ENCODE results near the gene SEPTIN3.
"Not testable (repeated sequence)": the region's sequence is repeated elsewhere in the genome, so short reads cannot be mapped to it uniquely, and the experiment has no call there.

The SEPTIN3 gene

GRCh38 chr22:41940832-41941765 is 28.1 kb upstream of the SEPTIN3 start:
- peak; percentile 67 for DNase-seq

- DNase-seq = no peak
Observed at GRCh38 chr22:41943661-41944209, 25.5 kb upstream of the SEPTIN3 start.

DNA sequence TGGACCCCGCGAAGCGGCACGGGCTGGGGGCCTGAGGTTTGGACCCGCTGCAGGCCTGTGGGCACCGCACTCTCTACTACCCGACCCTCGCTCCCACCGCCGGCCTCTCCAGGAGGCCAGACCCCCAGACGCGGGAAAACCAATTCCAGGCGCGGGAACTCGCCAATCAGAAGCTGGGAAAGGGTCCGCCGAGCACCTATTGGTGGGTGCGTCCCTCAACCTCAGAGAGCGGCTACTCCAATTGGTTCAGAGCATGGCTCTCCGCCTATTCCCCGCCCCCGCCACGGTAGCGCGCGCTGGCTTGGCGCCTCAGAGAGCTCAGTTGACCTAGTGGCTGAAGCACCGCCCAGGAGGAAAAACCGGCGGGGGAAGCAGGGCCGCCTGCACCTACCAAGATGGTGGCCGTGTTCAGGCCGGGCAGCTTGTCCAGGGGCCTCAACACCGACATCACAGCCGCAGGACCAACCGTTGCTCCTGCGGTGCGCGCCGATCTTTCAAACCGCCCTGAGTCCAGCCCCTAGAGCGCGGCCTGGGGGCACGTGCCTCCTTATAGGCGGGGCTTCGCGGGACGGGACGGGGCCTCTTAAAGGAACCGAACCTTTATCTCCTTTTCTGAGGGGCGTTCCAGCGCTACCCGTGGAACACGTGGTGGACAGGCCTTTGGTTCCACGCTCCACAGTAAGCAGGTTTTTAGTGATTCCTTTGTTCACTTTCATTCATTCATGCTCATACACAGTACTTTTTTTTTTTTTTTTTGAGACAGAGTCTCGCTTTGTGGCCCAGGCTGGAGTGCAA is 22.4 kb upstream of the SEPTIN3 start, which contains the start of gene CENPM:
Gene CENPM (minus strand): TSS at position 524 of the 795 bp plus-strand sequence. CDS start 76 bp downstream, at position 448.
- DNase-seq = peak; percentile 99

DNA sequence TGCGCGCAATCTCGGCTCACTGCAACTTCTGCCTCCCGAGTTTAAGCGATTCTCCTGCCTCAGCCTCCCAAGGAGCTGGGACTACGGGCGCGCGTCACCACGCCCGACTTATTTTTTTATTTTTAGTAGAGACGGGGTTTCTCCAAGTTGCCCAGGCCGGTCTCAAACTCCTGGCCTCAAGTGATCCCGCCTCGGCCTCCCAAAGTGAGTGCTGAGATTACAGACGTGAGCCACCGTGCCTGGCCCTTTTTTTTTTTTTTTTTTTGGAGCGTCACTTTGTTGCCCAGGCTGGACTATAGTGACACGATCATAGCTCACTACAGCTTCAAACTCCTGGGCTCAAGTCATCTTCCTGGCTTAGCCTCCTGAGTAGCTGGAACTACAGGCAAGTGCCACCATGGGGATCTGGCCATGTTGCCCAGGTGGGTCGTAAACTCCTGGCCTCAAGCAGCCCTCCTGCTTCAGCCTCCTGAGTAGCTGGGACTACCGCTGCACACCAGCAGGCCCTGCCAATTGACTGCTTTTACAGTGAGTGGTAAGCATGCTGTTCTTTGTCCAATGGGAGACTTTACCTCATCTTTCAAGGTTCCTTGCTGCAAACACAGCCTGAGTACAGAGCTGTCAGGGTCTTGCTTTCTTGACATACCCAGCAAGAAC is 21.7 kb upstream of the SEPTIN3 start:
- no peak for DNase-seq

DNA sequence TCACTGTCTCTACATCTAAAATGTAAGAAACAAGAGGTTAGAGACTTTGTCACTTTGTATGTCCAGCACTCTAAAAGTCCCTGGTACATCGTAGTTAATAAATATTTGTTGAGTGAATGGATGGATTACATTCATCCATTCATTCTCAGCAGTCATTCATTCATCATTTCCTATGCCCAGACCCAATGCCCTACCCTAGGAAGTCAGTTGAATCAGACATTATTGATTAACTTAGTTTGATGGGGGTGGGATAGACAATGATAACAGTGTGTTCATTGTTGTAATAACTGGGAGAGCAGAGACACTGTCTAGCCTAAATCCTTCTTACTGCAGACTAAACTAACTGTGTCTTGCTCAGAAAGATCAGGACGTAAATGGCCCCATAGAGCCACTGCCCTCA is 21.1 kb upstream of the SEPTIN3 start:
- no peak for DNase-seq

- not testable (repeated sequence) for DNase-seq
Observed at GRCh38 chr22:41948928-41949296, 20.3 kb upstream of the SEPTIN3 start.

DNA sequence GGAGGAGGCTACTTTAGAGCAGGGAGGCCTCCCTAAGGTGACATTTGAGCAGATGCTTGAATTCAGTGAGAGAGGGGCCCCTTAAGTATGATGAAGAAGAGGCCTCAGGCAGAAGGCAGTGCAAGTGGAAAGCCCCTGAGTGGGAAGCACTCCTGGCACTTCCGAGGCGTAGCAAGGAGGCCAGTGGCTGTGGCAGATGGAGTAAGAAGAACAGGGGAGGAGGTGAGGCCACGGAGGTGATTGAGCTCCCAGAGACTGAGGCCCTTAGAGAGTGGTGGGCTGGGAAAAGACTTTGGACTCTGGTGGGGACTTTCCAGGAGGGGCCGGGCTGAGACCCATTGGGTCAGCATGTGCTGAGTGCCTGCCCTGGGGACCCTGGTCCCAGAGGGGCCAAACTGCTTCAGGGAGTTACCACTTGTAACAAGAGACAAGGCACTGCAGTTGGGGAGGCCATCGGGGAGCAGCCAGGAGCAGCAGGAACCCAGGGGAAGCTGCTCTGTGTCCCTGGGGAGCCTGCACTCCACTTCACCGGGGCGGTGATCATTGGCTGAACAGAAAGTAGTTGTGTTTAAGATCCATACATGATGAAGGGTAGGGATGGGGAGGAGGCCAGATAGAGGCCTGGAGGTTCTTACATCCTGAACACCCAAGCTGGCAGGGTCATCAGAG is 19.8 kb upstream of the SEPTIN3 start:
- DNase-seq = no peak

- DNase-seq = no peak
Observed at GRCh38 chr22:41951898-41952474, 17.3 kb upstream of the SEPTIN3 start, which contains the start of gene SMIM45. Gene SMIM45, plus strand, starts transcription at chr22:41952150.

DNA sequence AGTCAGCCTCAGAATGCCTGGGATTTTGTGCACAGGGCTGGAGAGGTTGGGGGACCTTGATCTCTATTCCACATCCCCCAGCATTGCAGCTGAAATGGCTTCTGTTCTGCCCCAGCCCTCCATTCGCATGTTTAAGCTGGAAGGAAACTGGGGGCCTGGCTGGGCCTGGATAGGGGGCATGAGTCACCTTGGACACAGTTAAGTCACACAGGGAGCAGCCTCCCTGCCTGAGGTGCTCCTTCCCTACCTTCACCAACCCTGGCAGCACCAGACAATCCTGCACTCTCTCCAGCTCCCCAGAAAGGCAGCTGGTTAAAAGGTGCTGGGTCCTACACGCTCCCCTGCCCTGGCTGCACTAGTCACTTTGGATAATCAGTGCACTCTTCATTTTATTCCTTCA is 16.5 kb upstream of the SEPTIN3 start:
- no peak for DNase-seq

DNA sequence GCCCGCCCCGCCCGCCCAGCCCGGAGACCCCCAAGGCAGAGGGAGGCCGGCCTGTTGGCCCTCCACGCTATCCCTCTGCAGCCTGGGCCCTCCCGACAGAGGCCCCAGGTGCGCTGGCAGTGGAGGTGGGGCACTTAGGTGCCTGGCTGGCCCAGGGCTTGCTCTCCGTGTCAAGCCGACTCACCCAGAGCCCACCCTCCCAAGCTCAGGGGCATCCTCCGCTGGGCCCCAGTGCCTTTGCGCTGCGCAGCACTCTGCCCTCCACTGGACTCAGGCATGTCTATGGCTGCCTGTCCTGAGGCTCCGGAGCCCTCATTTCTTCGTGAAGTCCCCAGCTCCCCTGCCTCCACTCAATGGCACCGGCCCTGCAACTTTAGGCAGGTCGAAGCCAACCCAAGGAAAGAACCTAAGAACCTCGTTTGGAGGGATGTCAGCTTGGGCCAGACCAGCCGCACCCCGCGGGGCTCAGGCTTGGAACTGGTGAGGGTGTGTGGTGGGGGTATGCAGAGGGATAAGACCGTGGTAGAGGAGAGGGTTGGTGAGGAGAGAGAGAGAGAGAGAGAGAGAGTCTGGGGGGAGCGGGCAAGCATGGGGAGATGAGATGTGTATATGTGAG is 11.2 kb upstream of the SEPTIN3 start:
- DNase-seq = no peak

DNA sequence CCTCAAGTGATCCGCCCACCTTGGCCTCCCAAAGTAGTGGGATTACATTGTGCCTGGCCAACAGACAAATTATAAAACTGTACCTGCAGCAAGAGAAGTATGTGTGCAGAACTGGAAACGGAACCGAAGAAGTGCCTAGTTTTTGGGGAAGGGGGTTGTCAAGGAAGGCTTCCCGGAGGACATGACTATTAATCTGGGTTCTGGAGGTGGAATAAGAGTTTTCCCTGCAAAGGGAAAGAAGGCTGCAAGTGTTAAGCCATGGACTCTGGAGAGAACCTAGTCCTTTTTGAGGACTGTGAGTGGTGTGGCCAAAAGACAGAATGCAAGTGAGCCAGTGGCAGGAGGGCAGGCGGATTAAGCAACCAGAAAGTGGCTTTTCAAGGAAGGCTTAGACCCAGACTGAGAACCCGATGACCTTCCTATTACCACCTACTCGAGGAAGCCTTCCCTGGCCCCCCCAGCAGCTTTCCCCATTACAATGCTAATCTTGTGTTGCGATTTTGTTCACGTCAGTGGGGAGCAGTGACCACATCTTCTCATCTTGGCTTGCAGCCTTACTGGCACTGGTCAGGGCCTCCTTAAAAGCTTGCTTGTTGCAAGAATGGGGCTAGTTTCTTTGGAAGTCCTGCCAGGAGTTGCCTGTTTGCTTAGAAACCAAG is 5.7 kb upstream of the SEPTIN3 start:
- DNase-seq = no peak

DNA sequence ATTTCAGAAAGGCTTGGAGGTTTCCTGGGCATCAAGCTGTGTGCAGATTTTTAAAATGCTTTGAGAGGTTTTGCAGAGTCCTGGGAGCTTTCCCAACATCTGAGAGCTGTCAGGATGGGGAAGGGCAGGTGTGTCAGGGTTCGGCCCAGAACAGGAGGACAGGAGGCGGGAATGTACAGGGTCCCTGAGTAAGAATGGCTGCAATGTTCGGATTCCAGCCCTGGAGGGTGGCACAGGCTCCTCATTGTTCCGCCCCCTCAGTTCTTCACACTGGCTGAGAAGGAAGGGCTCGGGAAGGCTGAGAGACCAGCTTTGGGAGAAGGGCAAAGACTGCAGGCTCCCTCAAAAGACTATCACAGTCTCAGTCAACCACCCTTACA is 5.1 kb upstream of the SEPTIN3 start:
- no peak for DNase-seq

DNA sequence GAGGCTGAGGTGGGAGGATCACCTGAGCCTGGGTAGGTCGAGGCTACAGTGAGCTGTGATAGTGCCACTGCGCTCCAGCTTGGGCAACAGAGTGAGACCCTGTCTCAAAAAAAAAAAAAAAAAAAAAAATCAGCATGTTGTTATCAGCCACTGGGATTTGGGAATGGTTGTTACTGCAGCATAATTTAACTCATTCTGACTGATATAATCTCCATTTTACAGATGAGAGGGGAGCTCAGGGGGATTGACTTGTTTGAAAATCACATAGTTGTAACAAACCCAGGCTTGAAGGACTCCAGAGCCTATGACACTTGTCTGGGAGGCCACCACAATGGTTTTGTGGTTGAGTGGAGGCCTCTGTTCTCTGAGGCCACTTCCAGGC is 3.0 kb upstream of the SEPTIN3 start:
- DNase-seq = no peak

GRCh38 chr22:41966607-41967240 is 2.5 kb upstream of the SEPTIN3 start:
- no peak for DNase-seq

DNA sequence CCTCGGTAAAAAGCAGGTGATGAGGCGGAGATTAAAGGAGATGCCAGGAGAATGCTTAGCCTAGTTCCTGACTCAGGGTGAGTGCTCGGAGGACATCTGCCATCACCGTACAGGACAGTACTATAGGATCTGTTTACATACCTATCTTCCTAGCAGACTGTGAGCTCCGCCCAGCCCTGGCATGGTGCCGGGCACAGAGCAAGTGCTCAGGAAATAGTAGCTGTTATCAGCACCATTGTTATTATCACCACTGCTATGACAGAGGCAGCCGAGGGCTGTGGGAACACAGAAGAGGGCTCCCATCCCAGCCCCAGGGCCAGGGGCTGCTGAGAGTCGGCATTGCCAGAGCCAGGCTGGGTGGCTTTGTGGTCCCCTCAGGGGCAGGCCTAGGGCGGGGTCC is 642 bp upstream of the SEPTIN3 start:
- DNase-seq = no peak

GRCh38 chr22:41970601-41971000 is 1.4 kb downstream of the SEPTIN3 start:
- no peak for DNase-seq

DNA sequence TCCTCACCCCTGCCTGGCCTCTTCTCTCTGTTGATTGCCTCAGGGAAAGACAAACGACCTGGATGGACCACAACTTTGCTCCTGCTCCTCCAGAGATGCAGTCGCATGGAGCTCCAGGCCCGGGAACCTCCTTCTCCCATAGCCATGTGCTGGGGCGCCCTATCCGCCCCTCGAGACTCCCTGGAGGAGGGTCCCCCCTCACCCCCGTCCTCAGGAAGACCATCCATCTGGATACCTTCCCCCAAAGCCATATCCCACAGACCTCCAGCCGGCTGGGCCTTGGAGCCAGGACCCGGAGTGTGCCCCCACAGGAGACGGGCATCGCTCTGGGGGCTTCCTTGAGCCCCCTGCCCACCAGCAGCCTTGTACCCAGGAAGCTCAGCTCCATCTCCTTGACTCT is 2.2 kb downstream of the SEPTIN3 start:
- DNase-seq = no peak

DNA sequence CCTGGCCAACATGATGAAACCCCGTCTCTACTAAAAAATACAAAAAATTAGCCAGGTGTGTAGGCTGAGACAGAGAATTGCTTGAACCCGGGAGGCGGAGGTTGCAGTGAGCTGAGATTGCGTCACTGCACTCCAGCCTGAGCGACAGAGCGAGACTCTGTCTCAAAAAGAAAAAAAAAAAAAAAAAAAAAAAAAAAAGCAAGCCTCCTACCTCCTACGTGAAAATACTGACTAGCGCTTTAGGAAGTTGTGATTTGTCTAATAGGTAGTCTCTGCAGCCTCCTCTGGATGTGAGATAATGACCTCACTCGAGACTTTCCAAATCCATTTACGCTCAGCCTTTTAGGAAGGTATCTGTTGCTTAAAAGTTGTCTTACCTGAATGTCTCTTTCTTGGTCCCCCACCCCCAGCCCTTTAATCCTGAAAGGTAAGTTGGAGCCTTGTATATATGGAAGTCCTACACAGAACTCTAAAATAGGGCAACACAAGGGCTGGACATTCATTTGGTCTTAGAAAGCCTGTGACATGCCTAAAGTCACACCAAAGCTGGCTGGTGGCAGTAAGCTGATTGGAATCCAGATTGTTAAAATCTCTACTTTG is 5.5 kb downstream of the SEPTIN3 start:
- DNase-seq = no peak

DNA sequence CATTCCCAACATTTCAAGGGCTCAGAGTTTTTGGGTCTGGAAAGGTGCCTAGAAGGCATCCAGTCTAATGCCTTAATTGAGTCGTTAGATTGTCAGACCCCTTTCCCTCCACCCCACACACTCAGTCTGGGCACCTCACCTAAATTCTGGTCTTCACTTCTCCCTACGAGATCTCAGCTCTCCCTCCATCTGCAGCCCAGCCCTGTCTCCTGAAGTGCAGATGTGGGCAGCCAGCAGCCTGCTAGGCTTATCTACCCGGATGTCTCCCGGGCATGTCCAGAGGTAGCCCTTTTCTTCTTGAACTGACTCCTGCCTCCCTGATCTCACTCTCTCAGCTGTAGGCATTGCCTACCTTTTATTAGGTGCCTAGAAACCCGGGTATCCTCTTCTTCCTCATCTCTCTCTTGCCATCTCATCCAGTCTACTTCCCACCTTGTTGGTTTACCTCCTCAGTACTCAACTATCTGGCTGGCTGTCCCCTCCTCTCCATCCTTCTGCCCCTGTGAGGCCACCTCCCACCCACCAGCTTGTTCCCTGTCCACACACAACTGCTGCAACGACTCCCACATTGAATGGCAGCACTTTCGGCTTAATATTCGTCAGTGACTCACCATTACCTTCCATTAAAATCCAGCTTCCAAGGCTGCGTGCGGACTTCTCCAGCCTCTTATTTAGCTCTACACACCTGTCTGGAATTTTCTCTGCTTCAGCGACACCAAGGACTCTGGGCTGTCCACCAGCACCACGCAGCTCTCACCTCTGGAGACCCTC is 6.2 kb downstream of the SEPTIN3 start:
- no peak for DNase-seq

Data from right kidney (tissue), 1 donor.